ENCODE data around the gene GPR143. TPM values are rescaled to one million over a fixed set of nuclear protein-coding genes. Genes with fewer than 3 reads are reported as not detected.
A peak's percentile ranks its signal among the peaks of the same experiment; 100 is the strongest.

The GPR143 gene
- total RNA-seq, 1 donor from 2014 or later: 4.7 TPM

DNA sequence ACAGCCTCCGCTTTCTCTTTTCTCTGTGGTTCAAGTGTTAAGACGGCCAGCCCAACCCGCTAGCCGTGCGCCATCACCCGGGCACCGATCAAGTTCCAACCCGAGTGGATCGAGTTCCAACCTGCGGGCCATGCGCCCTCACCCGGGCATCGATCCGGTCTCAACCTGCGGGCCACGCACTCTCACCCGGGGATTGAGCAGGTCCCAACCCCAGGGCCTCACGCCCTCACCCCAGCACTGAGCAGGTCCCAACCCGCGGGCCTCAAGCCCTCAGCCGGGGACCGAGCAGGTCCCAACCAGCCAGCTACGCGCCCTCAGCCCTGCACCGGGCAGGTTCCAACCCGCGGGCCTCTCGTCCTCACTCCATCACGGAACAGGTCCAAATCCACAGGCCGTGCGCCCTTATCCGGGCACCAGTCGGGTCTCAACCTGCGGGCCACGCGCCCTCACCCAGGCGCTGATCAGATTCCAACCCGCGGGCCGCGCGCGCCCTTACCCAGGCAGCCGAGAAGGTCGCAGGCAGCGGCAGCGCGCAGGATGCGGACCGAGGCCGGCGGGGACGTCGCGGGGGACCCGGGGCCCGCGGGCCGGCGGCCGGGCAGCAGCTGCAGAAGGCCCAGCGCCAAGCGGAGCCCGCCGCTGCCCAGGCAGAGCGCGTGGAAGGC is 443 bp downstream of the GPR143 start:
- H3K27ac Mint-ChIP-seq: no peak overlapping the region
- no peaks in the 10 kb centered on the region for H3K4me1 Mint-ChIP-seq (ENCODE audit: unreplicated experiment)
- peak overlapping the region; percentile 44 for H3K4me3 Mint-ChIP-seq
- no peaks in the 10 kb centered on the region for H3K9me3 Mint-ChIP-seq
- no peaks in the 10 kb centered on the region for H3K36me3 Mint-ChIP-seq
- H3K27me3 Mint-ChIP-seq: peaks cover 6% of the 10 kb centered on the region
- DNase-seq (ENCODE audit: extremely low spot score, unreplicated experiment): no peak
- TF ChIP-seq, protein P1, sequence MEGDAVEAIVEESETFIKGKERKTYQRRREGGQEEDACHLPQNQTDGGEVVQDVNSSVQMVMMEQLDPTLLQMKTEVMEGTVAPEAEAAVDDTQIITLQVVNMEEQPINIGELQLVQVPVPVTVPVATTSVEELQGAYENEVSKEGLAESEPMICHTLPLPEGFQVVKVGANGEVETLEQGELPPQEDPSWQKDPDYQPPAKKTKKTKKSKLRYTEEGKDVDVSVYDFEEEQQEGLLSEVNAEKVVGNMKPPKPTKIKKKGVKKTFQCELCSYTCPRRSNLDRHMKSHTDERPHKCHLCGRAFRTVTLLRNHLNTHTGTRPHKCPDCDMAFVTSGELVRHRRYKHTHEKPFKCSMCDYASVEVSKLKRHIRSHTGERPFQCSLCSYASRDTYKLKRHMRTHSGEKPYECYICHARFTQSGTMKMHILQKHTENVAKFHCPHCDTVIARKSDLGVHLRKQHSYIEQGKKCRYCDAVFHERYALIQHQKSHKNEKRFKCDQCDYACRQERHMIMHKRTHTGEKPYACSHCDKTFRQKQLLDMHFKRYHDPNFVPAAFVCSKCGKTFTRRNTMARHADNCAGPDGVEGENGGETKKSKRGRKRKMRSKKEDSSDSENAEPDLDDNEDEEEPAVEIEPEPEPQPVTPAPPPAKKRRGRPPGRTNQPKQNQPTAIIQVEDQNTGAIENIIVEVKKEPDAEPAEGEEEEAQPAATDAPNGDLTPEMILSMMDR (conservative IDR thresholded peaks at IDR 0.05): no peak

DNA sequence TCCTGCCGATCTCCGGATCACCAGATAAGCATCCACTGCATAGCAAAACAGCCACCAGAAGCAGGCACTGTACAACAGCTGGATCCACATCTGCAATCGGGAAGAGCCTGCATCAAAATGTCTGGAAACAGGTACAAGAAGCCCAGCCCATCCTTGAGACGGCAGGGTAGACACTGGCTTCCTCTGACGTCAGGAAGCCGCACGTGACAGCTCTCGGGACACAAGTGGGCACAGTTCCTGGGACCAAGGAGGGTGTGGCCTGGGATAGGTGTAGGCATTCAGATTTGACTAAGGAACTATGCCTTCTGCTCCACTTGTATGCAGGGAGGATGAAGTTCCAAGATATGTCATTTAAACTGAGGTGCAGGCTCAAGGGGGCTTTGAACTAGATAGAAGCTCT is 6.3 kb downstream of the GPR143 start:
- H3K27ac Mint-ChIP-seq: no peak overlapping the region
- H3K4me3 Mint-ChIP-seq: no peak overlapping the region
- H3K4me1 Mint-ChIP-seq (ENCODE audit: unreplicated experiment): no peaks in the 10 kb centered on the region
- H3K27me3 Mint-ChIP-seq: no peaks in the 10 kb centered on the region
- H3K9me3 Mint-ChIP-seq: no peaks in the 10 kb centered on the region
- H3K36me3 Mint-ChIP-seq: no peaks in the 10 kb centered on the region
- no peak for DNase-seq (ENCODE audit: extremely low spot score, unreplicated experiment)
- TF ChIP-seq, protein P1 (conservative IDR thresholded peaks at IDR 0.05): no peak

DNA sequence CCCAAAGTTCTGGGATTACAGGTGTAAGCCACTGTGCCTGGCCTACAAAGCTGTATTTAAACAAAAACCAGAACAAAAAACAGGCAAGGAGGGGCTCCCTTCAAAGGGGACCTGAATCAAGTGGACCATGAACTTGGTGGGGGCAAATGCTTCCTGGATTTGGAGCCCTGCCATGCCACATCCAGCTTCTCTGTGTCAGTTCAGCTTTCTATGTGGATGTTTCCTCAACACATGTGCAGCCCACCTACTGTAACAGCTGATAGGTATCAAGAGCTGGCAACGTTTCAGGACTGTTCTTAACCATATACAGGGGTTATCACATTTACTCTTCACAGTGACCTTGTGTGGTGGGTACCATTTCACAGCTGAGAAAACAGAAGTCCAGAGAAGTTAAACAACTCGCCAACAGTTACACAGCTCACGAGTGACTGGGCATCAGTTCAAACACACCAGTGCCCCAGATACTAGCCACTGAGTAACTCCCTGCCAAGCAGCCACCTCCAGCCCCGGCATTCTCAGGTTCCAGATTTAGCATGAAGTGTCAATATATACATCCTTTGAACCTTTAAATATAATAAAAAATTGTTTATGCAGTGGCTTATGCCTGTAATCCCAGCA is 7.5 kb downstream of the GPR143 start:
- no peaks in the 10 kb centered on the region for H3K4me1 Mint-ChIP-seq (ENCODE audit: unreplicated experiment)
- no peak overlapping the region for H3K27ac Mint-ChIP-seq
- no peaks in the 10 kb centered on the region for H3K27me3 Mint-ChIP-seq
- DNase-seq (ENCODE audit: extremely low spot score, unreplicated experiment): no peak
- H3K4me3 Mint-ChIP-seq: no peak overlapping the region
- TF ChIP-seq, protein P1 (conservative IDR thresholded peaks at IDR 0.05): no peak
- H3K36me3 Mint-ChIP-seq: no peaks in the 10 kb centered on the region
- H3K9me3 Mint-ChIP-seq: no peaks in the 10 kb centered on the region

DNA sequence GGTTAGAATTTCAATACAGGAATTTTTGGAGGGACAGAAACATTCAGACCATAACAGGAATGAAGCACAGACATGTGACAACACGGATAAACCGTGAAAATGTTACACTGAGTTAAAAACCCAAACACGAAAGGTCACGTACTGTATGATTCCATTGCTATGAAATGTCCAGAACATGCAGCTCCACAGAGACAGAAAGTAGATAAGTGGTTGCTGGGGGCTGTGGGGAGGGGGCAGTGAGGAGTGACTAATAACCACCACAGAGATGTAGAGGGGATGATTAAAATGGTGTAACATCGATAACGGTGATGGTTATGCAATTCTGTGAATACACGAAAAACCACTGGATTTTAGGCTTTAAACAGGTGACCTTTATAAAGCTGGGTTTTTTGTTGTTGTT is 8.3 kb downstream of the GPR143 start:
- no peak for DNase-seq (ENCODE audit: extremely low spot score, unreplicated experiment)
- Mint-ChIP-seq H3K4me3 (no peak overlapping the region), H3K4me1 (ENCODE audit: unreplicated experiment) (no peaks in the 10 kb centered on the region), H3K27ac (no peak overlapping the region), H3K27me3 (no peaks in the 10 kb centered on the region), H3K9me3 (no peaks in the 10 kb centered on the region), H3K36me3 (no peaks in the 10 kb centered on the region)
- TF ChIP-seq, protein P1 (conservative IDR thresholded peaks at IDR 0.05): no peak

DNA sequence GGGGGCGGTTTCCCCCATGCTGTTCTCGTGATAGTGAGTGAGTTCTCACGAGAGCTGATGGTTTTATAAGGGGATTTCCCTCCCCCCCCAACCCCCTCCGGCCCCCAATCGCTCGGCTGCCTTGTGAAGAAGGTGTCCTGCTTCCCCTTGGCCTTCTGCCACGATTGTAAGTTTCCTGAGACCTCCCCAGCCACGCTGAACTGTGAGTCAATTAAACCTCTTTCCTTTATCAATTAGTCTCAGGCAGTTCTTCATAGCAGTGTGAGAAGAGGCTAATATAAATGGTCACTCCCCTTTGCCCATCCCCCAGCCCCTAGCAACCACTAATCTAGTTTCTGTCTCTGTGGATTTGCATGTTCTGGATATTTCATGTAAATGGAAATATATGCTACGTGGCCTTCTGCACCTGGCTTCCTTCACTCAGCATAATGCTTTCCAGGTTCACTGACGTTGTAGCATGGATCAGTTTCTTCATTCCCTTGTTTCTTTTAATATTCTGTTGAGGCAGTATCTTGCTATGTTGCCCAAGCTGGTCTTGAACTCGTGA is 16.4 kb downstream of the GPR143 start:
- Mint-ChIP-seq H3K9me3 (peaks cover 5% of the 10 kb centered on the region), H3K4me1 (ENCODE audit: unreplicated experiment) (peaks cover 9% of the 10 kb centered on the region)
- TF ChIP-seq, protein P1 (conservative IDR thresholded peaks at IDR 0.05): no peak

More for the DNA sequence above, 16.4 kb downstream of the GPR143 start:
- Mint-ChIP-seq H3K27ac (no peak overlapping the region), H3K27me3 (no peaks in the 10 kb centered on the region), H3K36me3 (peaks cover 5% of the 10 kb centered on the region), H3K4me3 (no peak overlapping the region)
- DNase-seq (ENCODE audit: extremely low spot score, unreplicated experiment): no peak

All from type B pancreatic cell (in vitro differentiated cells).